GM21381 (cell line): ENCODE results near the gene RHBDL3.
A peak's percentile ranks its signal among the peaks of the same experiment; 100 is the strongest.
"Not testable (repeated sequence)": the region's sequence is repeated elsewhere in the genome, so short reads cannot be mapped to it uniquely, and the experiment has no call there.

ENCODE experiments used
- ATAC-seq: cut with Tn5 transposase; IDR thresholded peaks from one replicate; pipeline ENCODE4 v1.9.1; 2021; ENCODE audit warnings: mild to moderate bottlenecking, moderate library complexity; ENCODE audit not compliant: unreplicated experiment

The RHBDL3 gene

GRCh38 chr17:32289471-32290070, 23.9 kb downstream of the RHBDL3 start:
- no peak for ATAC-seq

- no peak for ATAC-seq
These were observed 26.5 kb downstream of the RHBDL3 start for GRCh38 chr17:32292094-32292493.

- no peak for ATAC-seq
These were observed 31.8 kb downstream of the RHBDL3 start for GRCh38 chr17:32297424-32297823.

GRCh38 chr17:32297860-32298259, 32.2 kb downstream of the RHBDL3 start:
- ATAC-seq = no peak

- no peak for ATAC-seq
These were observed 32.7 kb downstream of the RHBDL3 start for GRCh38 chr17:32298298-32298697.

- ATAC-seq = no peak
These were observed 33.3 kb downstream of the RHBDL3 start for GRCh38 chr17:32298721-32299579.

GRCh38 chr17:32299580-32300164, 34.0 kb downstream of the RHBDL3 start:
- ATAC-seq = no peak

GRCh38 chr17:32302037-32302436, 36.4 kb downstream of the RHBDL3 start:
- ATAC-seq = no peak

- ATAC-seq = no peak
These were observed 37.4 kb downstream of the RHBDL3 start for GRCh38 chr17:32302860-32303649.

GRCh38 chr17:32303781-32304288, 38.2 kb downstream of the RHBDL3 start:
- no peak for ATAC-seq

GRCh38 chr17:32305049-32305448, 39.4 kb downstream of the RHBDL3 start:
- ATAC-seq = no peak

GRCh38 chr17:32307658-32308057, 42.0 kb downstream of the RHBDL3 start:
- ATAC-seq = no peak

- ATAC-seq = no peak
These were observed 45.5 kb downstream of the RHBDL3 start for GRCh38 chr17:32311028-32311536.

GRCh38 chr17:32314636-32315035, 49.0 kb downstream of the RHBDL3 start:
- no peak for ATAC-seq

- no peak for ATAC-seq
These were observed 49.5 kb downstream of the RHBDL3 start for GRCh38 chr17:32315171-32315570.

- ATAC-seq = not testable (repeated sequence)
These were observed 51.0 kb downstream of the RHBDL3 start for GRCh38 chr17:32316653-32317052.

GRCh38 chr17:32317353-32317752, 51.7 kb downstream of the RHBDL3 start:
- no peak for ATAC-seq

- no peak for ATAC-seq
These were observed 52.4 kb downstream of the RHBDL3 start for GRCh38 chr17:32318071-32318470.

- ATAC-seq = peak; percentile 58
These were observed 53.9 kb downstream of the RHBDL3 start for GRCh38 chr17:32319548-32319905.

GRCh38 chr17:32320080-32320479, 54.4 kb downstream of the RHBDL3 start:
- ATAC-seq = not testable (repeated sequence)

- no peak for ATAC-seq
These were observed 55.2 kb downstream of the RHBDL3 start for GRCh38 chr17:32320847-32321246.
